ENCODE measurements around the gene OR1J2. TPM values are rescaled to one million over a fixed set of nuclear protein-coding genes. Genes with fewer than 3 reads are reported as not detected.
A peak's percentile ranks its signal among the peaks of the same experiment; 100 is the strongest.

OR1J2 gene, protein sequence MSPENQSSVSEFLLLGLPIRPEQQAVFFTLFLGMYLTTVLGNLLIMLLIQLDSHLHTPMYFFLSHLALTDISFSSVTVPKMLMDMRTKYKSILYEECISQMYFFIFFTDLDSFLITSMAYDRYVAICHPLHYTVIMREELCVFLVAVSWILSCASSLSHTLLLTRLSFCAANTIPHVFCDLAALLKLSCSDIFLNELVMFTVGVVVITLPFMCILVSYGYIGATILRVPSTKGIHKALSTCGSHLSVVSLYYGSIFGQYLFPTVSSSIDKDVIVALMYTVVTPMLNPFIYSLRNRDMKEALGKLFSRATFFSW
- total RNA-seq, result not detected
- long read RNA-seq, result 0 reads

DNA sequence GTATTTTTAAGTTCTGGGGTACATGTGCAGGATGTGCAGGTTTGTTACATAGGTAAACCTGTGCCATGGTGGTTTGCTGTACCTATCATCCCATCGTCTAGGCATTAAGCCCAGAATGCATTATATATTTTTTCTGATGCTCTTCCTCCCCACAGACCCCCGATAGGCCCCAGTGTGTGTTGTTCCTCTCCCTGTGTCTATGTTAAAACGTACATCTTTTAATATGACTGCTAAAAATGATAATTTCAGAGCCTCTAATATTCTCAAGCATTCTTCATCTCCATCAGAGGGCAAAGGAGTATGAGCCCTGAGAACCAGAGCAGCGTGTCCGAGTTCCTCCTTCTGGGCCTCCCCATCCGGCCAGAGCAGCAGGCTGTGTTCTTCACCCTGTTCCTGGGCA is at the start of gene OR1J2:
OR1J2 (plus strand) TSS at position 301 of the 400 bp plus-strand sequence; CDS start at position 301, 0 bp downstream.
- H3K27me3 ChIP-seq, result no peaks in the 10 kb centered on the region
- WGBS (ENCODE audit: insufficient coverage, low coverage, low lambda C conversion rate, missing lambda C conversion rate), result 25% methylated on average over 2 of the region's 6 CpGs
- no peaks in the 10 kb centered on the region for H3K36me3 ChIP-seq
- no peak within 1 kb of the TSS for H3K27ac ChIP-seq
- intact Hi-C loops (cut with DNase I), result no loop called here
- TF ChIP-seq, protein P1, sequence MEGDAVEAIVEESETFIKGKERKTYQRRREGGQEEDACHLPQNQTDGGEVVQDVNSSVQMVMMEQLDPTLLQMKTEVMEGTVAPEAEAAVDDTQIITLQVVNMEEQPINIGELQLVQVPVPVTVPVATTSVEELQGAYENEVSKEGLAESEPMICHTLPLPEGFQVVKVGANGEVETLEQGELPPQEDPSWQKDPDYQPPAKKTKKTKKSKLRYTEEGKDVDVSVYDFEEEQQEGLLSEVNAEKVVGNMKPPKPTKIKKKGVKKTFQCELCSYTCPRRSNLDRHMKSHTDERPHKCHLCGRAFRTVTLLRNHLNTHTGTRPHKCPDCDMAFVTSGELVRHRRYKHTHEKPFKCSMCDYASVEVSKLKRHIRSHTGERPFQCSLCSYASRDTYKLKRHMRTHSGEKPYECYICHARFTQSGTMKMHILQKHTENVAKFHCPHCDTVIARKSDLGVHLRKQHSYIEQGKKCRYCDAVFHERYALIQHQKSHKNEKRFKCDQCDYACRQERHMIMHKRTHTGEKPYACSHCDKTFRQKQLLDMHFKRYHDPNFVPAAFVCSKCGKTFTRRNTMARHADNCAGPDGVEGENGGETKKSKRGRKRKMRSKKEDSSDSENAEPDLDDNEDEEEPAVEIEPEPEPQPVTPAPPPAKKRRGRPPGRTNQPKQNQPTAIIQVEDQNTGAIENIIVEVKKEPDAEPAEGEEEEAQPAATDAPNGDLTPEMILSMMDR (IDR thresholded peaks at IDR 0.05), result no peak
- no peak for TF ChIP-seq POLR2A (IDR thresholded peaks at IDR 0.05)
- no peak for ATAC-seq
- H3K9me3 ChIP-seq, result no peaks in the 10 kb centered on the region
- no peaks in the 10 kb centered on the region for H3K4me1 ChIP-seq
- no peak within 1 kb of the TSS for H3K4me3 ChIP-seq
- no peak for DNase-seq

DNA sequence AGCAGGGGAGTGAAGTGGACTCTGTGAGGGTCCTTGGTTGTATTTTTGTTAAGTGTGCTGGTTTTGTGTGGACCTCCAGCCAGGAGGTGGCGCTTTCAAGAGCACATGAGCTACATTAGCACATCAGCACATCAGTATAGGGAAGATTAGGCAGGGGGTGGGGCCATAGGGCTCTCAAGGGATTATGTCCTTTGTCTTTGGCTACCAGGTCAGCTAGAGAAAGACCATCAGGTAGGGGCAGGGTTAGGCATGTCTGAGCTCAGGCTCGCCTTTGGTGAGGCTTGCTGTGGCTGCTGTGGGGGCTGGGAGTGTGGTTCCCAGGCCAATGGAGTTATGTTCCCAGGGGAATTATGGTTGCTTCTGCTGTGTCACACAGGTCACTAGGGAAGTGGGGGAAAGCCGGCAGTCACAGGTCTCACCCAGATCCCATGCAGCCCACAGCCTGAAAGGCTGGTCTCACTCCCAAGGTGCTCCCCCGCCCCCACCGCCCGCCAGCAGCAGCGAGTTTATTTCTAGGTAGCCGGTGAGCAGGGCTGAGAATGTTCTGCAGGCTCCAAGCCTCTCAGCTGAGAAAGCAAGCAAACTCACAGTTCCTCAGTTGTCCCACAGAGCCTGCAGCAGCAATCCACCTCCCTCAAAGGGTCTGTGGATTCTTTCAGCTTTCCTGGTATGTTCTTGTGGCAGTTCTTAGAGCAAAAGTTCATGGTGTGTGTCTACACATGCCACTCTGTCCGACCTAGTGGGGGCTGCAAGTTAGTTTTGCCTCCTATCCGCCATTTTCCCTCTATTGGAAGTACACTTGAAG is 46.6 kb upstream of the OR1J2 start:
- ATAC-seq (peak in 1 of 4 donors; percentile 26), DNase-seq (no peak)
- H3K27ac ChIP-seq, result peak overlapping the region in 1 of 3 donors; percentile 22
- intact Hi-C loops (cut with DNase I), result loop anchor here in 1 of 2 donors (10.0 kb wide), 1 partner anchor 341 kb away; the partner anchor contains the start of gene OR1K1
- no peaks in the 10 kb centered on the region for H3K36me3 ChIP-seq
- WGBS (ENCODE audit: insufficient coverage, low coverage, low lambda C conversion rate, missing lambda C conversion rate), result 80% methylated on average over 3 of the region's 10 CpGs
- TF ChIP-seq, protein P1 (IDR thresholded peaks at IDR 0.05), result peak in 1 of 4 donors; percentile 4
- no peak for TF ChIP-seq POLR2A (IDR thresholded peaks at IDR 0.05)
- H3K27me3 ChIP-seq, result no peaks in the 10 kb centered on the region
- peaks cover 0 to 8% (median 0%) of the 10 kb centered on the region in 4 donors for H3K4me1 ChIP-seq
- H3K9me3 ChIP-seq, result no peaks in the 10 kb centered on the region
- H3K4me3 ChIP-seq, result peak overlapping the region; percentile 30 to 57 (median 30)

DNA sequence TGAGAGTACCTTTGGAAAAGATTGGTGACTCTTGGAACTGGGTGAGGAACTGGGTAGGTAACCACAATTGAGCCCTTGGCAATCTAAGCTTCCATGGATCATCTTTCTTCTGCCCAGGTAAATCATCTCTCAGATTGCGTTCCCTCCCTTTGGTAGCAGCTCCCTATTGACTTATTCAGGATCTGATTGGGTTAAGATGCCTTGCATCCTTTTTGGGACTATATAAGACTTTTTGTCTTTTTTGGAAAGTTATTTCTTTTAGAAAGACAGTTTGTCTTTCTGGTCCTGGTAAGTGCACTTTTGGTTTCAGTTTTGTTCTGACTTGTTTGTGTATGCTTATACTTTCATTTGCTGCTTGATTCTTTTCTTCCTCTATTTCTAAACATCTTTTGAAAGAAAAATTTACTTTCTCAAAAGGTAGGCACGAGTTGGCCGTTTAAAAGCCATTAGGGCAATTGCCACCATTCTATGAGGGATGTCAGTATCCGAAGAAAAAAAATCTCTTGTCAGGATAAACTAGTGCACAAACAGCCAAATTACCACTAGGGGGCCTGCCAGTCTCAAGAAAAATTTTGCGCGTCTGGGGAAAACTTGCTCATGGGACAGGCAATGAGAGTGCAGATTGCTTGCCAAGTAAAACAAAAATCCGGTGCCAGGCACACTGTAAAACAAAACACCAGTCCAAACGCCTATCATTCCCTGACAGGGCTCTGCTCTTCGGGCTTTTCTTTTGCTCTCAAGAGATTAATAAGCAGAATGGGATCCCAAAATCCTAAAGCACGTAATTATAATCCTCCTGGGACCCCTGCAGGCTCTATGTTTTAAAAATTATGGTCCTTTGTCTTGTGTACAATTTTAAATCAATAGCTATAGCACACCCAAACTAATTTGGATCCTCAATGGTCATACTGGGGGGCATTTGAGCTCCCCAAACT is 45.7 kb upstream of the OR1J2 start:
- H3K4me3 ChIP-seq, result peak overlapping the region; percentile 30 to 57 (median 30)
- intact Hi-C loops (cut with DNase I), result loop anchor here in 1 of 2 donors (10.0 kb wide), 1 partner anchor 340 kb away; the partner anchor contains the start of gene OR1K1
- H3K9me3 ChIP-seq, result no peaks in the 10 kb centered on the region
- peak overlapping the region in 1 of 3 donors; percentile 22 for H3K27ac ChIP-seq
- ATAC-seq (peak; percentile 97 to 99 (median 98)), DNase-seq (peak; percentile 60 to 87 (median 66))
- 13% methylated on average over 10 of the region's 10 CpGs for WGBS (ENCODE audit: insufficient coverage, low coverage, low lambda C conversion rate, missing lambda C conversion rate)
- TF ChIP-seq, protein P1 (IDR thresholded peaks at IDR 0.05), result peak; percentile 71 to 91 (median 84)
- TF ChIP-seq POLR2A (IDR thresholded peaks at IDR 0.05), result no peak
- H3K27me3 ChIP-seq, result no peaks in the 10 kb centered on the region
- no peaks in the 10 kb centered on the region for H3K36me3 ChIP-seq
- H3K4me1 ChIP-seq, result peaks cover 0 to 8% (median 0%) of the 10 kb centered on the region in 4 donors

DNA sequence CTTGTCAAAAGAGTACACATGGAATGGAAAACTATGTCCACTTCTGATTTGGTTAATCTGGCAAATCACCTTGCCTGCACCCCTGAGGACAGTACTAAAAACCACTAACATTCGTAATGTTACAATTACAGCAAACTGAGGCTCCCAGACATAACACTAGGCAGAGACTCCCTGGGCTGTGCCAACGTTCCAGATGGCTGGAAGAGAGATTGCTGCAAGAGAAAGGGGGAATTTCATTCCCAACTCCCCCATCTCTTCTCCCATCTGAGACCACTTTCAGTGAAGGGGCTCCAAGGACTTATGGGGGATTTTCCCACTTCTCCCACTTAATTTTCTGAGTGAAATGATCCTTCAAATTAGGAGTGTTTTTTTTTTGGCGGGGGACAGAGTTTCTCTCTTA is 44.1 kb upstream of the OR1J2 start:
- H3K4me1 ChIP-seq, result peaks cover 0 to 8% (median 0%) of the 10 kb centered on the region in 4 donors
- no peak overlapping the region for H3K4me3 ChIP-seq
- TF ChIP-seq POLR2A (IDR thresholded peaks at IDR 0.05), result no peak
- TF ChIP-seq, protein P1 (IDR thresholded peaks at IDR 0.05), result no peak
- H3K36me3 ChIP-seq, result no peaks in the 10 kb centered on the region
- intact Hi-C loops (cut with DNase I), result loop anchor here in 1 of 2 donors (10.0 kb wide), 1 partner anchor 338 kb away; the partner anchor contains the start of gene OR1K1
- no peak for DNase-seq
- no peak overlapping the region for H3K27ac ChIP-seq
- WGBS (ENCODE audit: insufficient coverage, low coverage, low lambda C conversion rate, missing lambda C conversion rate), result 81% methylated on average over 2 of the region's 3 CpGs
- H3K9me3 ChIP-seq, result no peaks in the 10 kb centered on the region
- H3K27me3 ChIP-seq, result no peaks in the 10 kb centered on the region
- no peak for ATAC-seq
